NOMO-1 treated with dmso at 0.1 percent for 144 hours (cell line): ENCODE measurements around the gene MILR1.
"Not testable (repeated sequence)": the region's sequence is repeated elsewhere in the genome, so short reads cannot be mapped to it uniquely, and the experiment has no call there.

Source experiments
- DNase-seq: peaks from one replicate; lab custom pipeline; 2025; ENCODE audit not compliant: unreplicated experiment; lab: John Stamatoyannopoulos, UW

MILR1 gene

DNA sequence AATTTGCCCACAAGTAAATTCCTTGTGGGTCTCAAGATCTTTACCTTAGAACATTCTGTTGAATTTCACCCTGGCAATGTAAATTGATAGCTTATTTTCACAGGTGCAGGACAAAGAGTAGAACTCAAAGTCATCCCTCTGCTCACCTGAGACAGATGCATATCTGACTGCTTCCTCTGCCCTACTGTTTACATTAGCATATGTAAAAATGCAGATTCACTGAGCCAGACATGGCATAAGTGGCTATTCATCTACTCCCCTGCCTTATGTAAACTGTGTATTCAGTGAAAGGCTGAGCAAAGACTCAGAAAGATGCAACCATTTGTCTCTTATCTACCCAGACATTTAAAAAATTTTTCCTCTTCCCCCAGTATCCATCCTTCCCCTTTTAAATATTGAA lies 22.3 kb upstream of the MILR1 start:
- no peak for DNase-seq

DNA sequence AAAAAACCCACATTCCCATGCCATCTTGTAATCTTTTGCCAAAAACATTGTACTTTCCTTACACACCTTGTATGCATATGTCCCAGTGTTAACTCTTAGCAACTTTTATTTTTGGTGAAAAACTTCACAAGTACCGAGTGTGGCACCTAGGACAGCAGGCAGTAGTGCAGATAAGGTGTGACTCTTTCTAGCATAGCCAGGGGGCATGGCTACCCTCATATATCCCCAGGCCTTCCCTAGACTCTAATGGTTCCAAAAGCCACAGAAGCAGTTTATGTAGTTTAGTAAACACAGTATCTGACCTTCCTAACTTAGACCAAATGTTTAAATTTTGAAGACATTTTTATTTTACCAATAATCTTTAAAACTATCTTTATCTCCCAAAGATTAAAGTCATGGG lies 20.5 kb upstream of the MILR1 start:
- no peak for DNase-seq

DNA sequence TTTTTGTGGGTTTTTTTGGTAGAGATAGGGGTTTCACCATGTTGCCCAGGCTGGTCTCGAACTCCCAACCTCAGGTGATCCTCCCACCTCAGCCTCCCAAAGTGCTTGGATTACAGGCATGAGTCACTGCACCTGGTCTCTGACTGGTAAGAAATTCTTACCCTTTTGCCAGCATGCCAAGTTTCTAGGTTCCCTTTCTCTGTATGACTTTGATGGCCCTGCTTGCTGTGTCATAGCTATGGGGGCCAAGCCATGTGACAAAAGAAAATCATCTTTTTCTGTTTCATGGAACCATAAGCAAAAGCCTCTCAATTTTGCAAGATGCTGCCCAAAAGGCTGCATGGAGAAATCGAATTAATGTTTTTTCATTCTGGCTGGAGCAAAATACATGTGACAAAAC lies 18.9 kb upstream of the MILR1 start:
- not testable (repeated sequence) for DNase-seq

DNA sequence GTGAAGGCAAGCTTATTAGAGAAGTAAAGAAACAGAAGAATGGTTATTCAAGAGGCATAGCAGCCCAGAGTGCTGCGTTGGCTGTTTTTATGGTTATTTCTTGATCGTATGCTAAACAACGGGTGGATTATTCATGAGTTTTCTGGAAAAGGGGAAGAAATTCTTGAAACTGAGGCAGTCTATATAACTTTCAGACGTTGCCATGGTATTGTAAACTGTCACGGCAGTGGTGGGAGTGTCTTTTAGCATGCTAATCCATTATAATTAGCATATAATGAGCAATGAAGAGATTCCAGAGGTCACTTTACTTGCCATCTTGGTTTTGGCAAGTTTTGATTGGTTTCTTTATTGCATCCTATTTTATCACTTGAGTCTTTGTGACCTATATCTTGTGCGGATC lies 17.4 kb upstream of the MILR1 start:
- DNase-seq: no peak

DNA sequence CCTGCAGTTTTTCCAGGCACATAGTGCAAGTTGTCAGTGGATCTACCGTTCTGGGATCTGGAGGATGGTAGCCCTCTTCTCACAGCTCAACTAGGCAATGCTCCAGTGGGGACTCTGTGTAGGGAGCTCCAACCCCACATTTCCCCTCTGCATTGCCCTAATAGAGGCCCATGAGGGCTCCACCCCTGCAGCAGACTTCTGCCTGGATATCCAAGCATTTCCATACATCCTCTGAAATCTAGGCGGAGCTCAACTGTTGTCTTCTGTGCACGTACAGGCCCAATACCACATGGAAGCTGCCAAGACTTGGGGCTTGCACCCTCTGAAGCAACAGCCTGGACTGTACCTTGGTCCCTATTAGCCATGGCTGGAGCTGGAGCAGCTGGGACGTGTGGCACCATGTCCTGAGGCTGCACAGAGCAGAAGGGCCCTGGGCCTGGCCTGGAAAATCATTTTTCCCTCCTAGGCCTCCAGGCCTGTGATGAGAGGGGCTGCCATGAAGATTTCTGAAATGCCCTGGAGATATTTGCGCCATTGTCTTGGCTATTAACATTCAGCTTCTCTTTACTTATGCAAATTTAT lies 10.9 kb upstream of the MILR1 start:
- no peak for DNase-seq

DNA sequence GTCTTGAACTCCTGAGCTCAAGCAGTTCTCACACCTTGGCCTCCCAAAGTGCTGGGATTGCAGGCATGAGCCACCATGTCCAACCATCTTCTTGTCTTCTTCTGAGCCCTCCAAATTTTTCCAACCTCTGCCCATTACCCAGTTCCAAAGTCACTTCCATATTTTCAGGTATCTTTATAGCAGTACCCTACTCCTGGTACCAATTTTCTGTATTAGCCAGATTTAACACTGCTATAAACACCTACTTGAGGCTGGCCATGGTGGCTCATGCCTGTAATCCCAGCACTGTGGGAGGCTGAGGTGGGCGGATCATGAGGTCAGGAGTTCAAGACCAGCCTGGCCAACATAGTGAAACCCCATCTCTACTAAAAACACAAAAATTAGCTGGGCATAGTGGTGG lies 9.4 kb upstream of the MILR1 start:
- DNase-seq: not testable (repeated sequence)

DNA sequence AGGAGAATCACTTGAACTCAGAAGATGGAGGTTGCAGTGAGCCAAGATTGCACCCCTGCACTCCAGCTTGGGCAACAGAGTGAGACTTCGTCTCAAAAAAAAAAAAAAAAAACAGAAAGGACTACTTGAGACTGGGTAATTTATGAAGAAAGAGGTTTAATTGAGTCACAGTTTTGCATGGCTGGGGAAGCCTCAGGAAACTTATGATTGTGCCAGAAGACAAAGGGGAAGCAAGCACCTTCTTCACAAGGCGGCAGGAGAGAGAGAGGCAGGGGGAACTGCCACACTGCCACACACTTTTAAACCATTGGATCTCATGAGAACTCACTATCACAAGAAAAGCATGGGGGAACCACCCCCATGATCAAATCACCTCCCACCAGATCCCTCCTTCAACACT lies 9.0 kb upstream of the MILR1 start:
- DNase-seq: no peak

DNA sequence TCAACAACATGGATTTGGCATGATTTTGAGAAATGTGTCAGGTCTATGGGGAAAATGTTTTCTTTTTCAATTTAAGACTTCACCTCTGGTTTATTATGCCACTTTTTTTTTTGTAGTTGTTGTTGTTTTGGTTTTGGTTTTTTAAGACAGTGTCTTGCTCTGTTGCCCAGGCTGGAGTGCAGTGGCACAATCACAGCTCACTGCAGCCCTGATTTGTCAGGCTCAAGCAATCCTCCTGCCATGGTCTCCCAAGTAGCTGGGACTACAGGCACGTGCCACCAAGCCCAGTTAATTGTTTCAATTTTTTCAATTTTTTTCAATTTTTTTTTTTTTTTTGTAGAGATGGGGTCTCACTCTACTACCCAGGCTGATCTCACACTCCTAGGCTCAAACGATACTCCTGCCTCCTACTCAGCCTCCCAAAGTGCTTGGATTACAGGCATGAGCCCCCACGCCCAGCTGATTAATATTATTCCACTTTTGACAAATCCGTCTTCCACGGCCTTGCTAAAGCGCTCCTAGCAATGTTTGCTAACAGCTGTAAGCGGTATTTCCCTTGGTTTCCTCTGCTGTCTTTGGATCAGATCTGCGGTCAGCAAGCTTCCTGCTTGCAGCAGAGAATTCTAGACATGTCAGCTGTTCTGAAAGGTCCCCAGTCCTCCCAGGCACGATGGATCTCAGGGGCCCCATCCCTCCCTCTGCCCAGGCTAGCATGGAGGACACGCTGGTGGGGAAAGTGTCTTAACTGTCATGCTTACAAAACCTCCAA lies 7.0 kb upstream of the MILR1 start:
- DNase-seq: peak; percentile 43

DNA sequence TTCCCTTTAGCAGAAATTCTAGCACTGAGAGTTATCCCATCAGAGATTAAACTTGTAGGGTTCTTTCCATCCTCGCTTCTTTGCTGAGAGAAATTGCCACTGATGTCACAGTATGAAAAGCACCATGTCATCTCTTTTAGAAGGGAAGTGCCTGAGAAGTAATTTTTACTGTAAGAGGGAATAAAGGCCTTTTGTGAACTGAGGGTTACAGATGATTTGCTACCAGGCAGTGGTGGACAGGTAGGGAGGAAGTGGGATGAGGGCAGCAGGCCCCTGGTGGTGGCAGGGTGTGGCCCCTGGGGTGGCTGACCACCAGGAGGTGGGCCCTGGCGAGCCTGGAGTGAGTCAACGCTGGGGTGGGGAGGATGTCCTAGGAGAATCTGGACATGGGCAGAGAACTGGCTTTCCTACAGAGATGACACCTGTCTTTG lies 6.4 kb upstream of the MILR1 start:
- DNase-seq: peak; percentile 41

DNA sequence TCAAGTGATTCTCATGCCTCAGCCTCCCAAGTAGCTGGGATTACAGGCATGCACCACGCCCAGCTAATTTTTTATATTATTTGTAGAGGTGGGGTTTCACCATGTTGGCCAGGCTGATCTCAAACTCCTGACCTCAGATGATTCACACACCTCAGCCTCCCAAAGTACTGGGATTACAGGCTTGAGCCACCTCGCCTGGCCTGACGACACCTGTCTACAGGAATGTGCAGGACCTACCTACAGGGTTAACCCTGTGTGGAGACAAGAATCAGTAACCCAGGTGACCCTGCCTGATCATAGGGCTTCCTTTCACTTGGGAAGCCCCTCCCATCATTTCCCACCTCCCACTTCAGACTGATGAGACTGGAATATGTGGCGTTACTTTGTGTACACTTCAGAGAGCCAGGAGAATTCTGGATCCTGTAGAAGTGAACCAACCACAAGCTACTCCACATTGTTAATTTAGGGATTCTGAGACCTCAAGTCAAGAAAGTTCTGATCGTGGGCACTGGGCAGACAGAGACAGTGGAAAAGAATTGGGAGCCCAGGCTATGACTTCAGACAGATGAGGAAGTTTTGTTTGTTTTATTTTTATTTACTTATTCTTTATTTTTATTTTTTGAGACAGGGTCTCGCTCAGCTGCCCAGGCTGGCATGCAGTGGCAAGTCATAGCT lies 5.7 kb upstream of the MILR1 start:
- no peak for DNase-seq

DNA sequence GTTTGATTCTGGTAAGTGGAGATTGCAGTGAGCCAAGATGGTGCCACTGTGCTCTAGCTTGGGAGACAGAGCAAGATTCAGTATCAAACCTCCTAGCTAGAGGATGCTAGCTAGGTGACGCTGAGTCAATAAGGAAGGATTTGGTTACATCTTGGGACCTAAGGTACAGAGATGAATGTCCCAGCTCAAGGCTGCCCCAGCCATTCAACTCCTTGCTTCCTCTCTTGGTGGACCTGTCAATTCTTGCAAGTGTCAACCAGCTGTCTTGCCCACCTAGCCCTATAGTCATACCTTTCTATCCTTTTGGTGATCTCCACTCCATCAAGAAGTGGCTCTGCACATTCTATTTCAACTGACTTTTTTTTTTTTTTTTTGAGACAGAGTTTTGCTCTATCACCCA lies 1.4 kb upstream of the MILR1 start:
- no peak for DNase-seq

DNA sequence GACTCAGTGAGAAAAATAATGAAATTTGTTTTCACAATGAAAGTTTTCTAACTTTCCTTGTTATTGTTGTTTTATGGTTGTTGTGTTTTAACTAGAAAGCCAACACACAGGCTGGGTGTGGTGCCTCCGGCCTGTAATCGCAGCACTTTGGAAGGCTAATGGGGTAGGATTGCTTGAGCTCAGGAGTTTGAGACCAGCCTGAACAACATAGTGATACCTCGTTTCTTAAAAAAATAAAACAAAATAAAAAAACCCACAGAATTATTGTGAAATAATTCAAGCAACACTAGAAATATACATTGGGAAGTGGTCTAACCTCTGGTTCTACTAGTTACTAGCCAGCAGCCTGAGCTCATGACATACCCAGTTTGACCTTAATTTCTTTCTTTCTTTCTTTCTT lies 630 bp downstream of the MILR1 start:
- peak; percentile 46 for DNase-seq

DNA sequence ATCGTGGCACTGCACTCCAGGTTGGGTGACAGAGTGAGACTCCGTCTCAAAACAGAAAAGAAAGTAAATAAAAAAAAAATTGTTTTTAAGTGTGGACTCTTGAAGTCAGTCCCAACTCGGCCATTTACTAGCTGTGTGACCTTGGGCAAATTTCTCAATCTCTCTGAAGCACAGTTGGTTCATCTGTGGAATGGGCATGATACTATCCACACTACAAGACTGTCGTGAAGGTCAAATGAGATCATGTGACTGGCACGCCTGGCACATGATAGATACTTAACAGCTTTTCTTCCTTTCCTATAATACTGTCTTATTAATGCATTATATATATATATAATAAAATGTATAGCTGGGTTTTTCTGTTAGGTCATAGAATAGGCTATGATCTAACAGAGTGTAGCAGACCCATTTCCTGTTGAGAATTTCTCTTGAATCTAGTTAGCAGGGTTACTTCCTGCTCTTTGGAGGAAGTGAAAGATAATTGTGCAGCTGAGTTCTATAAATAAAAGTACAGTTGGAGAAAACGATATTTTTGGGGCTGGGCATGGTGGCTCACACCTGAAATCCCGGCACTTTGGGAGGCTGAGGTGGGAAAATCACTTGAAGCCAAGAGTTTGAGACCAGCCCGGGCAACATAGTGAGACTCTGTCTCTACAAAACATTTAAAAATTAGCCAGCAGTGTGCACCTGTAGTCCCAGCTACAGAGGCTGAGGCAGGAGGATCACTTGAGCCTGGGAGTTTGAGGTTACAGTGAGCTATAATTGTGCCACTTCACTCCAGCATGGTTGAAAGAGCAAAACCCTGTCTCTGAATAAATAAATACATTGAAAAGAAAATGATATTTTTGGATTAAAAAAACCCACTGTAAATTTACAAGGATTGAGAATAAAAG lies 7.3 kb downstream of the MILR1 start:
- peak; percentile 69 for DNase-seq

DNA sequence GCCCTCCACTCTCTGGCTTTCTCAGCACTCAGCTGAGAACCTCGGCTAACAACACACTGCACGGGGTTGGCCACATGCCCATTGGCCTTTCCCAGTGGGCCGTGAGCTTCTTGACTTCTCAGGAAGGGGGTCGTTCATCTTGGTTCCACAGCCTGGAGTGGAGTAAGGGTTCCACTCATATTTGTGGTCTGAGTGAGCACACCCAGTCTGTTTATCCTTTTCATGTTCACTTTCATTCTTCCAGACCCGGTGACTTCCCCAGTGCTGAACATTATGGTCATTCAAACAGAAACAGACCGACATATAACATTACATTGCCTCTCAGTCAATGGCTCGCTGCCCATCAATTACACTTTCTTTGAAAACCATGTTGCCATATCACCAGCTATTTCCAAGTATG lies 8.2 kb downstream of the MILR1 start:
- no peak for DNase-seq

DNA sequence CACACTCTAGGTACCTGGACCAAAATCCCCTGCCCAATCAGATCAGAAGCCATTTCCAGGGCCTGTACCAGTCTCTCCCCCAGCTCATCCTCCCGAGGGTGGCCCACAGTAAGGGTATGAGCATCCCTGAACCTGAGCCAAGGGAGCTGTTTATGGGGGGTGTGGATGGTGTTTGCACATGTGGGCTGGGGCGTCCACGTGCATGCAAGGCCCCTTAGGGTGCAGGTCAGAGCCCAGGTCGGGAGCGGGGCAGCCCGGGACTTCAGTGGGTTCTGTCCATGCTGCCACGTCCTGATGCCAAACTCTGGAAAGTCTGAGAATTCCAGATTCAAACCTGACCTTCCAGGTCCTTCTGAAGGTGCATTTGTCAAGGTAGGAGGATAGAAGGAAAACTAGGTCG lies 9.8 kb downstream of the MILR1 start:
- DNase-seq: no peak

DNA sequence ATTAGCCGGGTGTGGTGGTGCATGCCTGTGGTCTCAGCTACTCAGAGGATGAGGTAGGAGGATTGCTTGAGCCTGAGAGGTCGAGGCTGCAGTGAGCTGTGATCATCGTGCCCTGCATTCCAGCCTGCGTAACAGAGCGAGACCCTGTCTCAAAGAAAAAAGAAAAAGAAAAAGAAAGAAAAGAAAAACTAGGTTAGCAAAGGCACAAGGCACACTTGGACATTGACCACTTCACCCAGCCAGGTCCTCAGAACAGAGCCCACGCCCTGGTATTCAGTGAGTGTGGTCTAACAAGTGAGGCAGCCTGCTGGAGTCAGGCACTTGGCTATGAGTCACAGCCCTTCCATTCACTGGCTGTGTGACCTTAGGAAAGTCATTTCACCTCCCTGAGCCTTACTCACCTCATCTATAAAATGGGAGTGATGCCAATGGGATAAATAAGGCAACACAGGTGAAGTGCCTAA lies 10.4 kb downstream of the MILR1 start:
- DNase-seq: no peak

DNA sequence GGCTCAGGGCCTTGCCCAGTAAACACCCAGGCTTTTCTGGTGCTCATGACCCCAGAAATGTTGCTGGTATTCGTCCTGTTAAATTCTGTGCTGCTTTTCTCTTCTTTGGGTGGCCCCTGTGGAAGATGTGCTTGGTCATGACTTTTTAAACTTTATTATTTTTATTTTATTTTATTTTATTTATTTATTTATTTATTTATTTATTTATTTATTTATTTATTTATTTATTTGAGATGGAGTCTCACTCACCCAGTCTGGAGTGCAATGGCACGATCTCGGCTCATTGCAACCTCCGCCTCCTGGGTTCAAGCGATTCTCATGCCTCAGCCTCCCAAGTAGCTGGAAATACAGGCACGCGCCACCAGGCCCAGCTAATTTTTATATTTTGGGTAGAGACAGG lies 10.9 kb downstream of the MILR1 start:
- DNase-seq: not testable (repeated sequence)

DNA sequence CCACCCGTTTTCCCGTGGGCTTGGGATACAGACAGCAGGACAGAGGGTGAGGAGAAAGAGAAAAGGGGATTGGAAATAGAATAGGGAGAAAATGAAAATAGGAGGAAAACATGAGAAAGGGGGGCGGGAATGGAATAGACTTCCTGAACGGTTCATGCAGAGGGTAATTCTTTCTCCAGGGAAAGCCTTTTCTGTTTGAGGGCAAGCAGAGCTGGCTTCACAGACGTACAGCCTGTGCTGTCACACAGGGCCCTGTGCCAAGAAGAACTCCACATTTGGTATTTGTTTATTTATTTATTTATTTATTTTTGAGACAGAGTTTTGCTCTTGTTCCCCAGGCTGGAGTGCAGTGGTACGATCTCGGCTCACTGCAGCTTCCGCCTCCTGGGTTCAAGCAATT lies 12.0 kb downstream of the MILR1 start:
- no peak for DNase-seq

DNA sequence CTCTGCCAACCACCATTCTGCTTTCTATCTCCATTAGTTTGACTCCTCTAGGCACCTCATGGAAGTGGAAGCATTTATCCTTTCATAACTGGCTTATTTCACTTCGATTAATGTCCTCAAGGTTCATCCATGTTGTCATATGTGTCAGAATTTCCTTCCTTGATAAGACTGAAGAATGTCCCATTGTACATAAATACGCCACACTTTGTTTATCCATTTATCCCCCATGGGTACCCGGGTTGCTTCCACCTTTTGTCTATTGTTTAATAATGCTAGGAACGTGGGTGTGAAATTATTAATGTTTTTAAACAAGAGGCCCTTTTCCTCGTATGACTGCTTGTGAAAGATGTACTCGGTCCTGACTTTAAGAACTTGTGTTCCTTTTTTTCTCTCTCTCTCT lies 12.9 kb downstream of the MILR1 start:
- no peak for DNase-seq

DNA sequence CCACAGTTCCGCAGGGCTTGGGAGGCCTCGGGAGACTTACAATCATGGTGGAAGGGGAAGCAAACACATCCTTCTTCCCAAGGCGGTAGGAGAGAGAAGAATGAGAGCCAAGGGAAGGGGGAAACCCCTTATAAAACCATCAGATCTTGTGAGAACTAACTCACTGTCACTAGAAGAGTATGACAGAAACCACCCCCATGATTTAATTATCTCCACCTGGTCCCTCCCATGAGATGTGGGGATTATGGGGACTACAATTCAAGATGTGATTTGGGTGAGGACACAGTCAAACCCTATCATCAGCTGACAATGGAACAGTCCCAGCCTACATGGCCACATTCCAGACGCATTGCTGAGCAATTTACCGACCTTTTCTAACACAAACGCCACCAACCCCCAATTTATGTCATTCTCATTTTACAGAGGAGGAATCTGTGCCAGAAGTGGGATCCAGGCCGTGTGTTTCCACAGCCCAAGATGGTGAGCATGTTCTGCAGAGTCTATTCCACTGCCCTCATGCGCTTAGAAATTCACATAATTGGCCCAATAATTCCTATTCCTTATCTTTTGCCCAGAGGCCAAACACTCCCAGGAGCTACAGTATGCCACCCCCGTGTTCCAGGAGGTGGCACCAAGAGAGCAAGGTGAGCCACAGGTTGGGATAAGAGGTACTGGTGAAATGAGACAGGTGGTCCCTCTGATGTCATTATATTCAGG lies 17.3 kb downstream of the MILR1 start:
- no peak for DNase-seq

DNA sequence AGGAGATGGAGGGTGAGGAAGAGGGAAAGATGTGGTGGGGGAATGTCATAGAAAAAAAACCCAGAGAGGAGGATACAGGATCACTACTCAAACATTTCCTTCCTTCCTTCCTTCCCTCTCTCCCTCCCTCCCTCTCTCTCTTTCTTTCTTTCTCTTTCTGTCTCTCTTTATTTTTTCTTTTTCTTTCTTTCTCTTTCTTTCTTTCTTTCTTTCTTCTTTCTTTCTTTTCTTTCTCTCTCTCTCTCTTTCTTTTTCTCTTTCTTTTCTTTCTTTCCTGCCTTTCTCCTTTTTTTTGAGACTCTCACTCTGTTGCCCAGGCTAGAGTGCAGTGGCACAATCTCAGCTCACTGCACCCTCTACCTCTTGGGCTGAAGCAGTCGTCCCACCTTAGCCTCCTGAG lies 17.9 kb downstream of the MILR1 start:
- not testable (repeated sequence) for DNase-seq
